GM18499 (cell line): ENCODE results near the gene VAMP8.
"Not testable (repeated sequence)": the region's sequence is repeated elsewhere in the genome, so short reads cannot be mapped to it uniquely, and the experiment has no call there.

Experiments used
- ATAC-seq: cut with Tn5 transposase; IDR thresholded peaks from one replicate; pipeline ENCODE4 v1.9.1; 2021; ENCODE audit warnings: moderate number of reproducible peaks; ENCODE audit not compliant: insufficient read depth, unreplicated experiment

The VAMP8 gene

DNA sequence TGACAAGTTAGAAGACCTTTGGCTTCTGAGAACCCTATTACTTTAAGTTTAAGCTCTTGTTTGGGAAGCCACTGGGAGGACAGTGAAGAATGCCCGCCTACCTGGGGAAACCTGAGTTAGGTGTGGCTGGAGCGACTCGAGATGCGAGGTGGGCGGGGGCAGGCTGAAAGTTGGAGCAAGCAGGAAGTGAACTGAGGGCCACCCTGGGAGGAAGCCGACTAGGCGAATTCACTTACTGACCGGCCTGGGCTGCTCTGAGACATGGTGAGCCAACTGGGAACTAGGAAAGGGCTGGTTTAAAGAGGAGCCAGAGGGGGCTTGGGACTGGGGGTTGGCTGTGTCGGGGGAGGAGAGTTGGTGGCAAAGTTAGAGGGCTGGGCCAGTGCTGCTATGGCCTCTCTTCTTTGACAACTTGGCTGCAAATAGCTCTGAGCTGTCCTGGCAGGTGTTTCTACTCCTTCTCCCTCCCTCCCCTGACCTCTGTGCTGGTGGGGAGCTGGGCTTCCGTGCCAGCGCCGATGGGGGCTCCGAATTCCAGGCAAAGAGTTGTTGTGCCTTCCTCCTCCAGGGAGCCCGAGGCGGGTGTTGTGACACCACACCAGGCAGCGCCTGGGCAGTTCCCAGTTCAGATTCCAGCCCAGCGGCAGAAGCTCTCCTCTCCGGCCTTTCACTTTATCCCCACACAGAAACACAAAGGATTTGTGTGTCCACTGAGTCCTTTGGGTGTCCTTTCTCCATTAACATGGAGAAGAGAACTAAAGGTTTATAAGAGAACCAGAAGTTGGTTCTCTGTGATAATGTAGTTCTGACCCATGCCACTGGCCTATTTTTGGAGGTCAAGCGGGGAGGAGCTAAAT lies at the start of gene VAMP8:
VAMP8 (plus strand) TSS at position 201 of the 857 bp plus-strand sequence; CDS start at position 262, 61 bp downstream.
- no peak for ATAC-seq

DNA sequence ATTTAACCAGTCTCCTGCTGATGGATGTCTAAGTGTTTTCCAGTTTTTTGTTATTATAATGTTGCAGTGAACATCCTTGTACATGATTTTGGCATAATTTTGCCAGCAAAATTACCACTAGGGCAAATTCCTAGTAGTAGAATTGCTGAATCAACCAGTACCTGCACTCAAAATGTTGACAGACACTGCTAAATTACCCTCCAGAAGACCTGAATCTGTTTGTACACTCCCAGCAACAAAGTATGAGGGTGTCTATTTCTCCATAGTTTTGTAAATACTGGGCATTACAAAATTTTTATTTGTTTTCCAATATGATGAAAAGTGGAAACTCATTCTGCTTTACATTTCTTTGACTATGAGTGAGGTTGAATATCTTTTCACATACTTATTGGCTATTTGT lies 49.6 kb upstream of the VAMP8 start:
- ATAC-seq = no peak

DNA sequence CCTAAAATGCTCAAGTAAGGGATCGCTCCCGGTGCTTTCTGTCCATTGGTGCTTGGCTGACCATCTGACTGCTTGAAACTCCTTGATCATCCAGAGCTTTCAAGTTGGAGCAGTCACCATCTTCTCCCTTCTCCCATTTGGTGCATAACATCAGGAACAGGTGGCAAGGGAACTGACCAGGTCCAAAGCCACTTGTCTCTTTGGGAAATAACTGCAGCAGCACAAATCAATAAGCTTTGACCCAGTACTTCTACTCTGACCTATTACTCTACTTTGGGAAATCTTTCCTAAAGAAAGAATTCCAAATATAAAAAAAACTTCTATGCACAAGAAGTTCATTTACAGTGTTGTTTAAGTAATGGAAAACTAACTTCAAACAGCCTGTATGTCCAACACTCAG lies 49.0 kb upstream of the VAMP8 start:
- no peak for ATAC-seq

DNA sequence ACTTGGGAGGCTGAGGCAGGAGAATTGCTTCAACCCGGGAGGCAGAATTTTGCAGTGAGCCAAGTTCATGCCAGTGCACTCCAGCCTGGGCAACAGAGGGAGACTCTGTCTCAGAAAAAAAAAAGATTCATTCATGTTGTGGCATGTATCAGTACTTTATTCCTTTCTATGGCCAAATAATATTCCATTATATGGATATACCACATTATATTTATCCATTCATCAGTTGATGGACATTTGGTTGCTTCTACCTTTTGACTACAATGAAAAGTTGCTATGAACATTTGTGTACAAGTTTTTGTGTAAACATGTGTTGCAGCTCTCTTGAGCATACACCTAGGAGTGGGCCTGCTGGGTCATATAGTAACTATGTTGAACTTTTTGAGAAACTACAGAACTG lies 47.6 kb upstream of the VAMP8 start:
- no peak for ATAC-seq

DNA sequence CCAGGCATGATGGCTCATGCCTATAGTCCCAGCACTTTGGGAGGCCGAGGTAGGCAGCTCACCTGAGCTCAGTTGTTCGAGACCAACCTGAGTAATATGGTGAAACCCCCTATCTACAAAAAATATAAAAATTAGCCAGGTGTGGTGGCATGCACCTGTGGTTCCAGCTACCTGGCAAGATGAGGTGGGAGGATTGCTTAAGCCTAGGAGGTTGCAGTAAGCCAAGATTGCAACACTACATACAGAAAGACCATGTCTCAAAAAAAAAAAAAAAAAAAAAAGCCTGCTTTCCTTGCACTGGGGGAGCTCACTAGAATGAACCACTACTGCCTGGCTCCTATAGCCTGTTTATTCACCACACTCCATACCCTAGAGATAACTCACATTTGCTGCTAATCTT lies 45.8 kb upstream of the VAMP8 start:
- ATAC-seq = no peak

DNA sequence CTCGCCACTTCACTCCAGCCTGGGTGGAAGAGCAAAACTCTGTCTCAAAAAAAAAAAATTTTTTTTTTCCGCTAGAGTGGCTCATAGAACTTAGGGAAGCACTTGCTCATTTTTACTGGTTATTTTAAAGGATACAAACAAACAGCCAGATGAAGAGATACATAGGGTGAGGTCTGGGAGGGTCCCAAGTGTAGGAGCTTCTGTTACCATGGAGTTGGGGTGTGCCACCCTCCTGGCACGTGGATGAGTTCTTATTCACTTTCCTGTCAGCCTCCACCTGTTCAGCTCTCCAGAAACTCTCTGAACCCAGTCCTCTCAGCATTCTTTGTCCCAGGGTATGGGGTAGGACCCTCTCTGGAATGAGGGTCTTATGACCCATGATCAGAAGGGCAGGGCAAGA lies 43.3 kb upstream of the VAMP8 start:
- ATAC-seq = no peak

DNA sequence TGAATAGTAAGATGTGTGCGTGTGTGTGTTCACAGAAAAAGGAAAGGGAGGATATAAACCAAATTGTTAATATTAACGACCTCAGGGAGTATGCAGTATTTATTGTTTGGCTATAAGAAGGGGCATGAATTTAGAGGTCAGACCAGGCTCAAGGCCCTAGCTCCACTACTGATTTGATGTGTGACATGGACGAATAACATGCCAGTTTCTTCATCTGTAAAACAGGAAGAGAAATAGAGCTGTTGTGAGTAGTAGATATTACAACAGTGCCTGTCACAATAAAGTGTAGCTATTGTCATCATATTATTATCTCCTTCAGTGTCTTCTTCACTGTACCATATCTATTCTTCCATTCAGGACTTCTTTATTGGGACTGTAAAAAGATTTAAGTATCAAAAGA lies 42.5 kb upstream of the VAMP8 start:
- ATAC-seq = no peak

DNA sequence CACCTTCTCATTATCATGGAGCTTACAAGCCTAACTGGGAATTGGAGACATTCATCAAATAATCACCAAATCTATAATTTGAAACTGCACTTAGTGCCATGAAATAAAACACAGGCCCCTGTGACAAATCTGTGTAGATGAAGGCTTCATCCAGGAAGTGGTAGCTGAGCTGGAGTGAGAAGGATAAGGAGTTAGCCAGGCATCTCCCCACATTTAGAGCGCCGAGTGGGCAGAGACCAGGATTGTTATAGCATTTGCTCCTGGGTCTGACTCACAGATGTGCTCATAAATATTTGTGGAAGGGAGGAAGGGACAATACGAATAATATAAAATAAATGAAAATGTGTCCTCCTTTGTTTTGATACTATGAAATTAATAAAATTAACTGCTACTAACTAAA lies 40.9 kb upstream of the VAMP8 start:
- no peak for ATAC-seq

DNA sequence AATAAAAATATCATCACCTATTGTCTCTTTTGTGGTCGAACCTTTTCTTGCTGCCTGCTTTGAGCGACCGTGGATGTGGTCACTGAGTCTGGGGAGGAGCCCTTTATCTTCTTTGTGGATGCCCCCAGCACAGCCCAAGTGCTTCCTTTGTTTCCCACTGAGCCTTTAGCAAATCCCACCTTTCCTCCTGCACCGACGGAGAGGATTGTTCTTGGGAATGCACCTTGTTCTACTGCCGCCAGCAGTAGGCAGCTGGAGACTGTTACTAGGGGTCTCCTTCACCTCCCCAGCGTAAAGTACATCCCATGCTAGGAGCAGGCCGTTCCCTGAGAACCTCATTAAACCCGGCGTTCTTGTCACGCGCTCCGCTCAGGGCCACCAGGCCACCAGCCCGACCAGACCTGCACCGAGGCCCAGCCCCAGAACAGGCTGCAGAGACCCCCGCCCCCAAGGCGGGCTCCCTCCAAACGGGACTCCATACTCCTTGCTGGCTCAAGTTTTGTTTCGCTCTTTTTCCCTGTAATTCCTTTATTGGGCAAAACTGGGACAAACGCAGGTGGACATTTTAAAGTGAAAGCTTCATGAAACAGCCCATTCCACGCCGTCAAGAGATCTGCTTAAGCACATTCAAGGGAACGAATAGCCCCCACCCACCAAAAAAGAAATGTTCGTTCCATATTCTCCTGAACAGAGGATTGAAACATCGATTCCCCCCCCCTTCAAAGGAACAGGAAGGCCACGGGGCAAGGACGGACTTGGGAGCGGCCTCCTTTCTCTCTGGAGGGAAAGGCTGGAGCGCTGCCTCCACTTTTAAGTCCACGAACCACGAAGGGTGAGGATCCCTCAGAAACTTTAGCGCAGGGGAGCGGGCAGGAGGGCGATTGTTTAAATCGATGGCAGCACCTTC lies 39.5 kb upstream of the VAMP8 start:
- no peak for ATAC-seq

DNA sequence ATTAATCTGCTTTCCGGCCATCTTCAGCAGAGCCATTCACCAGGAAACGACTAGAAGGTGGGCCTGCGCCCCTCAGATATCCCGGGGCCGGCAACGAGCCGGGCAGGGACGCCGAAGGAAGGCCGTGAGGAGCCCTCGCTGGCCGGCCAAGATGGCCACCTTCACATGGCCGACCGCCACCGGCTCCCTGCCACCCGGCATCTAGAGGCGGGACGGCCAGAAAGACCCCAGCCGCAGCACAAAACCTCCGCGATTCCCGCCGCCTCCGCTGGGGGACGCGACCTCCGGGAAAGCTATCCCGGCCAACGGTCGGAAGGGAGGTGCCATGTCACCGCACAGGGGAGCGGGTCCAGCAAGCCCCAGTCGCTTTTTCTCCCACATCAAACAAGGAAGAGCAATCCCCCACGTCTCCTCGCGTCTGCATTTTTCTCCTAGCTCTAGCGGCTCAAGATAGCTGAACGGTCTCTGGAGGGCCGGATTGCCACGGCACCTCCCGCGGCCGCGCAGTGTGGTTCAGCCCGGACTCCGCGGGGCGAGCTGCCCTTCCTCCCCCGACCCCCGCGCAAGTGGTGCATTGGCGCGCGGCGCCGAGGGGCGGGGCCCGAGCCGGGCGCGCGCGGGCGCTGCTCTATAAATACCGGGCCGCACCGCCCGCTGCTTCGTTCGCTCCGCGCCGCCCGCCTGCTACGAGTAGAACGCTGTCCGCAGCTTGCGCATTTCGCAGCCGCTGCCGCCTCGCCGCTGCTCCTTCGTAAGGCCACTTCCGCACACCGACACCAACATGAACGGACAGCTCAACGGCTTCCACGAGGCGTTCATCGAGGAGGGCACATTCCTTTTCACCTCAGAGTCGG lies 38.7 kb upstream of the VAMP8 start, which contains the start of gene MAT2A:
MAT2A (plus strand) TSS at position 662 of the 854 bp plus-strand sequence; CDS start at position 782, 120 bp downstream.
- peak; percentile 45 for ATAC-seq

DNA sequence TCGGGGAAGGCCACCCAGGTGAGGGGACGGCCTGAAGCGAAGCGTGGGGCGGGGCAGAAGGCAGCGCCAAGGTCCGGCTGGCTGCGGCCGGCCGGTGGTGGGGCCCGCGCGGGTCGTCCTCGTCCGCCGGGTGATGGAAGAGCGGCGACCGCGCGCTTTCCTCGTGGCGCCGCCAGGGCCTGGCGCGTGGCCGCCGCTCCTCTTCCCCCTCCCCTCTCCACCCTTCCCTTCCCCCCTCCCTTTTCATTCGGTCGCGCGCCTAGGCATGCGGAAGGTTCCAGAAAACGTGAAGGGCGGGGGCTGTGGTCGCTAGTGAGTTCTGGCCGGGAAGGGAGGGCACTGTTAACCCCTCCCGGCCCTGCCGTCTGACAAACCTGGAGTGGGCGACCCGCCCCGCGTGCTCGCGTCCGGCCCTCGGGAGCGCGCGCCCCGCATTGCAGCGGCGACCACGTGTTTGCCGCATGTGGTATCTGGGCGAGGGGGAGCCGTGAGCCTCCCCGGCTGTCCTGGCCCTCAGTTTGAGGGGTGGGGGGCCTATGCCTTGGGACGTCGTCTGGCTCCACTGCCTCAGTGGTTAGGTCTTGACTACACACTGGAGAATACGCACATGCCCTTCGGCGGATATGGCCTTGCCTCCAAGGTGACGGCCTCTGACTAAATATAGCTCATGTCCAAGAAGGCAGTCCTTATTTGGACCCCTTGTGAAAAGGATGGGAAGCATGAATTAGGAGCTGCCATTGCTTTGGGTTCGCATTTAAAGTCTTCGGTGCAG lies 37.8 kb upstream of the VAMP8 start:
- no peak for ATAC-seq

DNA sequence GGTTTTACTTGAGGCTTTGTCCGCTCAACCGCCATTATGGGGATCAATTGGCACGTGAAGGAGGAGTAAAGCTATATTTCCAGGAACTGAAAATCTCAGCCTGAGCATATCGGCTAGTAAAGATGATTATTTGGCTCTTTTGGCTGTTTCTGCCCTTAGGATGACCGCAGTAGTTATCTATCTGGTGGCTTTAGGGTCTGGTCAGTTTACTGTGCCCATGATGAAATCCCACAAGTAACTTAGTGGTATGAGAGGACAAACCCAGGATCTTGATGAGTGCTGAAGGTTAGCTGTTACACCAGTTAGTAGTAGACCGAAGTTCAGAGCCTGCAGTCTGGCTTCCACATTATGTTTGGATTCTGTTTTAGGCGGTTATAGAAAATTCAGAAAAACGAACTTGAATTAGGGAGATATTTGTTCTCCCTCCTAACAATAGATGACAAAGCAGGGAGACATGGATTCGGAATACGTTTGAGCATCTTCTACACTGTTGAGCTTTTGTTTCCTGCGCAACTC lies 37.2 kb upstream of the VAMP8 start:
- no peak for ATAC-seq

DNA sequence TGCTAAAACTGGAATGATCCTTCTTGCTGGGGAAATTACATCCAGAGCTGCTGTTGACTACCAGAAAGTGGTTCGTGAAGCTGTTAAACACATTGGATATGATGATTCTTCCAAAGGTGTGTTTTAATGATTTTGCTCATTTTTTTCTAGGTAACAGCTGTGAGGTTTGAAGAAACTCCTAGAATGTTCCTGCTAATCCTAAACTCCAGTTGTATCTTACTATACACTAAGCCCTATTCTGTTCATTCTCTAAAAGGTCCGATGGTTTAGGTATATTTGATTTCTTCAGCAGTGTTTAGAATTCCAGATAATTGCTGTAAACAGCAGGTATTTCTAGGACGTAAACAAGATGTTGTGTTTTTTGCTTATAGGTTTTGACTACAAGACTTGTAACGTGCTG lies 36.1 kb upstream of the VAMP8 start:
- no peak for ATAC-seq

DNA sequence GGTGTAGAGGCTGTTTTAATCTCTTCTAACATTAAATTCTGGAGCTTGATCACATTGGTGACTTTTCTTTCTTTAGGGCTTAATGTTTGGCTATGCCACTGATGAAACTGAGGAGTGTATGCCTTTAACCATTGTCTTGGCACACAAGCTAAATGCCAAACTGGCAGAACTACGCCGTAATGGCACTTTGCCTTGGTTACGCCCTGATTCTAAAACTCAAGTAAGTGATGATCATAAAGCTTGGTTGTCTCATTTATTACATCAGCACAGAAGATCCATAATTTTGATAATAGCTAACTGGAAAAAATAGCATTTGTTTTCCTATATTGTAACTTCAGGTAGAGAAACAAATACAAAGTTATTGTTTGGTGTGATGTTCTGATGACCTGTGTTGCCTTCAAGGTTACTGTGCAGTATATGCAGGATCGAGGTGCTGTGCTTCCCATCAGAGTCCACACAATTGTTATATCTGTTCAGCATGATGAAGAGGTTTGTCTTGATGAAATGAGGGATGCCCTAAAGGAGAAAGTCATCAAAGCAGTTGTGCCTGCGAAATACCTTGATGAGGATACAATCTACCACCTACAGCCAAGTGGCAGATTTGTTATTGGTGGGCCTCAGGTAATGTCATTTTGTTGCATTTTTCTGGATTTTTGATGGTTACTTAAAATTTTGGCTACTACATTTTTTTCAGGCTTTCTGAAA lies 35.5 kb upstream of the VAMP8 start:
- ATAC-seq = no peak

DNA sequence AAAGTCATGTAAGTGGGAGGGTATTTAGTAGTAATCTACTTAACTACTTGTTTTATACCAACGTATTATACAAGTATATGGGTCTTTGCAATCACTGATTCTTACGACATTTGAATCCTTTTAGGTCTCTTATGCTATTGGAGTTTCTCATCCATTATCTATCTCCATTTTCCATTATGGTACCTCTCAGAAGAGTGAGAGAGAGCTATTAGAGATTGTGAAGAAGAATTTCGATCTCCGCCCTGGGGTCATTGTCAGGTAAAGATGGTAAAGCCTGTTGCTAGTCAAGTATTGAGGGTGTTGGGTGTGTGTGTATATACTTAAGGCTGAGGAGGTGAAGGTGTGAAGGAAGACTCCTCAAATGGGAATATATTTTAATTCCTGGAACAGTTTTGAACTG lies 34.6 kb upstream of the VAMP8 start:
- no peak for ATAC-seq

DNA sequence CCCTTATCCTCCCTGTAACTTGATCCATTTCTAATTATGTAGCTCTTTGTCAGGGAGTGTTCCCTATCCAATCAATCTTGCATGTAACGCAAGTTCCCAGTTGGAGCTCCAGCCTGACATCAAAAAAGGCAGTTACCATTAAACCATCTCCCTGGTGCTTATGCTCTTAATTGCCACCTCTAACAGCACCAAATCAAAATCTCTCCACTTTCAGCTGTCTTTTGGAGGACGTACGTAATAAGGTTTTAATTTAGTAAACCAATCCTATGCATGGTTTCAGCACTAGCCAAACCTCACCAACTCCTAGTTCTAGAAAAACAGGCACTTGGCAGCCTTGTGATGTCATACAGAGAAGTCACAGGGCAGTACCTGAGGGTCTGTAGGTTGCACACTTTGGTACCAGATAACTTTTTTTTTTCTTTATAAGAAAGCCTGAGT lies 33.1 kb upstream of the VAMP8 start:
- not testable (repeated sequence) for ATAC-seq

DNA sequence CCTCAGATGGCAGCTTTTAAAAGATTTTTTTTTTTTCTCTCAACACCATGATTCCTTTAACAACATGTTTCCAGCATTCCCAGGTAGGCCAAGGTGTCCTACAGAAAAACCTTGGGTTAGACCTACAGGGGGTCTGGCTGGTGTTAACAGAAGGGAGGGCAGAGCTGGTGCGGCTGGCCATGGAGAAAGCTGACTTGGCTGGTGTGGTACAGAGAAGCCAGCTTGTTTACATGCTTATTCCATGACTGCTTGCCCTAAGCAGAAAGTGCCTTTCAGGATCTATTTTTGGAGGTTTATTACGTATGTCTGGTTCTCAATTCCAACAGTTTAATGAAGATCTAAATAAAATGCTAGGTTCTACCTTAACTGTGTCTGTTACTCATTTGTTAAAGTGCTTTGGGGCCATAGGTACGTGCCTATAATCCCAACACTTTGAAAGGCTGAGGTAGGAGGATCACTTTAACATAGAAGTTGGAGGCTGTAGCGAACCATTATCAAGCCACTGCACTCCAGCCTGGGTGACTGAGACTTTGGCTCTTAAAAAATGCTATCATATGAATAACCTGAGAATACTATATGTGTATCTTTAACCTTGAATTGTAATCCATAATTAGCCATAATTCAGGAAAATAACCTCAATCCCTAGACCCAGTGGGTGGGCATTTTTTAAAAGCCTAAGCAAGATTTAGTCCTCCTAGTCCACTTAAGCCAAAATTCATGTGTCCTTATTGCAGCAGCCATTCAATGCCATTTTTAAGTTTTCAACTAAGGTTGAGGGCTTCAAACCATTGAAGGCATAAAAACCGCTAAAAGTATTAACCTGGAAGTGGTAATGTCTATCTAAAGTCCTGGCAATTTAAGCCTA lies 32.2 kb upstream of the VAMP8 start:
- ATAC-seq = not testable (repeated sequence)

DNA sequence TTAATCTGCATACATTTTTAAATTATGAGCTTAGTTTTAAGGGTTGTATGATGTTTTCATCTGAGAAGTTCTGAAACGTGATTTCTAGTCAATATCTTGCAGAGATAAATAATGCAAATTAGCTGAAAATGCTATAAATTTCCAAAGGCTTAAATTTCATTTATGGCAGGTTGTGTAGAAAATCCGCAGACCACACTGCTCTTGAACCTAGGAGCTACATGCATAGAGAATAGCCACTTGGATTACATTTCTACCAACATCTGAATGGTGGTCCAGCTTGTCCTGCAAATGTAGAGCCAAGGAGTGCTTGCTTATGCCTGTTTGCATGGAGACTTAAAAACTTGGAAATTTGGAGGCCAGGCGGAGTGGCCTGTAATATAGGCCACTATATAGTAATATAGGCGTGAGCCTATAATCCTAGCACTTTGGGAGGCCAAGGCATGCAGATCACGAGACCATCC lies 31.6 kb upstream of the VAMP8 start:
- ATAC-seq = no peak
